ENCODE measurements around the gene FBXL17. TPM values are rescaled to one million over a fixed set of nuclear protein-coding genes. Genes with fewer than 3 reads are reported as not detected.

Gene FBXL17
- total RNA-seq, 1 experiment from 2014 or later = 8.8 TPM

- no peaks in the 10 kb centered on the region for H3K79me2 ChIP-seq (ENCODE audit: low read length)
- H3K9me2 ChIP-seq (replicated peaks; ENCODE audit: low read length) = no peaks in the 10 kb centered on the region
- no peaks in the 10 kb centered on the region for H3F3A ChIP-seq (ENCODE audit: low read length, unreplicated experiment)
- no peaks in the 10 kb centered on the region for H4K20me1 ChIP-seq (ENCODE audit: low read length)
- H3K4me2 ChIP-seq (ENCODE audit: low read length) = no peak overlapping the region
- H3K9ac ChIP-seq (ENCODE audit: low read length) = no peak overlapping the region
- no peak overlapping the region for H3K4me3 ChIP-seq (ENCODE audit: low read length)
- no TSS peak for BruUV-seq (replicated peaks)
- no peaks in the 10 kb centered on the region for H3K27me3 ChIP-seq (ENCODE audit: low read length)
- no peak for TF ChIP-seq EZH2 (IDR thresholded peaks at IDR 0.05; ENCODE audit: low read length, unreplicated experiment)
- CTCF ChIA-PET = no interaction called here
- POLR2A ChIA-PET (ENCODE audit: unreplicated experiment) = no interaction called here
- no peak for DNase-seq
- H3K9me3 ChIP-seq (ENCODE audit: low read length) = no peaks in the 10 kb centered on the region
- H3K4me1 ChIP-seq (ENCODE audit: insufficient read depth, low read length) = peaks cover 9% of the 10 kb centered on the region
- no peaks in the 10 kb centered on the region for H3K36me3 ChIP-seq (ENCODE audit: low read depth, low read length)
- intact Hi-C loops (cut with micrococcal nuclease) = no loop called here
- H3K27ac ChIP-seq (ENCODE audit: low read length) = no peak overlapping the region
- H2AFZ ChIP-seq (ENCODE audit: low read length) = no peak overlapping the region
- no peak for ATAC-seq
Measured at GRCh38 chr5:107813559-107813958, 568.3 kb downstream of the FBXL17 start.

GRCh38 chr5:107812570-107813141 is 569.2 kb downstream of the FBXL17 start:
- H3K36me3 ChIP-seq (ENCODE audit: low read depth, low read length) = no peaks in the 10 kb centered on the region
- no peaks in the 10 kb centered on the region for H3K9me2 ChIP-seq (replicated peaks; ENCODE audit: low read length)
- H4K20me1 ChIP-seq (ENCODE audit: low read length) = no peaks in the 10 kb centered on the region
- ChIA-PET CTCF (no interaction called here), POLR2A (ENCODE audit: unreplicated experiment) (no interaction called here)
- H3K4me2 ChIP-seq (ENCODE audit: low read length) = no peak overlapping the region
- no peak overlapping the region for H3K4me3 ChIP-seq (ENCODE audit: low read length)
- H3F3A ChIP-seq (ENCODE audit: low read length, unreplicated experiment) = no peaks in the 10 kb centered on the region
- H3K27me3 ChIP-seq (ENCODE audit: low read length) = no peaks in the 10 kb centered on the region
- intact Hi-C loops (cut with micrococcal nuclease) = no loop called here
- H3K79me2 ChIP-seq (ENCODE audit: low read length) = no peaks in the 10 kb centered on the region
- TF ChIP-seq EZH2phosphoT487 (IDR thresholded peaks at IDR 0.05; ENCODE audit: borderline replicate concordance, low read length) (no peak), EZH2 (IDR thresholded peaks at IDR 0.05; ENCODE audit: low read length, unreplicated experiment) (no peak), CTCF (conservative IDR thresholded peaks at IDR 0.05; ENCODE audit: low read depth, low read length) (no peak)
- ATAC-seq = 0 out of 2 replicates have a peak, but pooled peaks have one; percentile 34
- no peak overlapping the region for H2AFZ ChIP-seq (ENCODE audit: low read length)
- peaks cover 9% of the 10 kb centered on the region for H3K4me1 ChIP-seq (ENCODE audit: insufficient read depth, low read length)
- DNase-seq = peak; percentile 38
- no TSS peak for BruUV-seq (replicated peaks)
- H3K9ac ChIP-seq (ENCODE audit: low read length) = no peak overlapping the region
- no peaks in the 10 kb centered on the region for H3K9me3 ChIP-seq (ENCODE audit: low read length)
- no peak overlapping the region for H3K27ac ChIP-seq (ENCODE audit: low read length)

- Histone ChIP-seq H3K36me3 (ENCODE audit: low read depth, low read length) (no peaks in the 10 kb centered on the region), H3K9me2 (replicated peaks; ENCODE audit: low read length) (no peaks in the 10 kb centered on the region), H3K9me3 (ENCODE audit: low read length) (no peaks in the 10 kb centered on the region), H3K4me3 (ENCODE audit: low read length) (no peak overlapping the region), H2AFZ (ENCODE audit: low read length) (no peak overlapping the region), H3K79me2 (ENCODE audit: low read length) (no peaks in the 10 kb centered on the region), H4K20me1 (ENCODE audit: low read length) (no peaks in the 10 kb centered on the region), H3F3A (ENCODE audit: low read length, unreplicated experiment) (no peaks in the 10 kb centered on the region), H3K27ac (ENCODE audit: low read length) (no peak overlapping the region), H3K4me1 (ENCODE audit: insufficient read depth, low read length) (peaks cover 22% of the 10 kb centered on the region), H3K9ac (ENCODE audit: low read length) (no peak overlapping the region), H3K27me3 (ENCODE audit: low read length) (no peaks in the 10 kb centered on the region), H3K4me2 (ENCODE audit: low read length) (no peak overlapping the region)
- no TSS peak for BruUV-seq (replicated peaks)
- CTCF ChIA-PET = no interaction called here
- DNase-seq = no peak
- POLR2A ChIA-PET (ENCODE audit: unreplicated experiment) = no interaction called here
- peak; percentile 16; the same call in 1 of the 2 replicates for ATAC-seq
- TF ChIP-seq EZH2phosphoT487 (IDR thresholded peaks at IDR 0.05; ENCODE audit: borderline replicate concordance, low read length) = no peak
- intact Hi-C loops (cut with micrococcal nuclease) = loop anchor here (5.0 to 10.0 kb wide), 2 partner anchors 132 to 235 kb away; no protein-coding TSS in a partner anchor
Measured at GRCh38 chr5:107809201-107810034, 572.5 kb downstream of the FBXL17 start.
